Measurements from ENCODE around the gene CPB1.

CPB1 gene

DNA sequence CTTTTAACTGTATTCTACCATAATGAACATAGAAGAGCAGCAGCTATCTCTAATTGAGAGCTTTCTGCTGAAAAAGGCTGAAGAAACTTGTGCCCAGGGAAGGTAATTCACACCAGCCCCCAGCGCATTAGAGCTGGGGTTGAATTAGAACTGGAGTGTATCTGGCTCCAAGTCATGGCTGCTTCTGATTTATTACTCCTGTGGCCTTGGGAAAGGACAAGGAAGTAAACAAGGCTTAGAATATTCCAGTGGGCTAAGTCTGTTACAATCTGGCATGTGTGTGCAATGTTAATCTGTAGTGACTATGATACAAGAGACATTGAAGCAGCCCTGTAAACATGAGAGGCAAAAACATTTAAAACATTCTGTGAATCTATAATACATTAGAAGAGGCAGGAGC, 55.6 kb downstream of the CPB1 start:
- DNase-seq, result no peak

DNA sequence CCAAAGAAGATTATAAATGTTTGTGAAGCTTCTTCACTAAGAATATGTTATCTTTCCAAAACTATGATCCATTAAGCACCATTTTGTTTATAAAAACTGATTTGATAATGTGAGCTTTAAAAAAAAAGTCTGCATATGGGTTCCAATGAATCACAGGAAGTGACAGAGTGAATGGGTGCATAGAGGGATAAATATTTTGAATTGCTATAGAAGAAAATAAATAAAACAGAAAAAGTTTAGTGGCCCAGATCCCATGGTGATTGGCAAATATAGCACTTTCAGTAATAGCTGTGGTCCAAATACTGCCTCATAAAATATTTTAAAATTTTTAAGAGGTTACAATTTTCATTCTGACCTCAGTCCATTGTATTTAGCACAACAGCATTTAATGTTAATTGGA, 56.6 kb downstream of the CPB1 start:
- no peak for DNase-seq

DNA sequence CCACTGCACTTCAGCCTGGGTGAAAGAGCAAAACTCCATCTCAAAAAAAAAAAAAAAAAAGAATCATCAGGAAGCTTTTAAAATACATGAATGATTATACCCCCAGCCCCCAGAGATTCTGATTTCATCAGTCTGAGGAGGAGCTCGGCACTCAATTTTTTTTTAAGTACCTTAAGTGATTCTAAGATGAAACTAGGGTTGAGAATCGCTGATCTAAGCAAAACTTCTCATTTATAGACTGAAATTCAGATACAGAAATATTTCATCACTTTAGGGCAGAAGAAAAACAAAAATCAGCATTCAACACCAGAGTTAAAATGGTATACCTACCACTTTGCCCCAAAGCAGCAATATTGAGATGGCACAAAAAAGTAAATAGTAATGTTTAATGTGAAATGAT, 62.2 kb downstream of the CPB1 start:
- DNase-seq, result no peak

DNA sequence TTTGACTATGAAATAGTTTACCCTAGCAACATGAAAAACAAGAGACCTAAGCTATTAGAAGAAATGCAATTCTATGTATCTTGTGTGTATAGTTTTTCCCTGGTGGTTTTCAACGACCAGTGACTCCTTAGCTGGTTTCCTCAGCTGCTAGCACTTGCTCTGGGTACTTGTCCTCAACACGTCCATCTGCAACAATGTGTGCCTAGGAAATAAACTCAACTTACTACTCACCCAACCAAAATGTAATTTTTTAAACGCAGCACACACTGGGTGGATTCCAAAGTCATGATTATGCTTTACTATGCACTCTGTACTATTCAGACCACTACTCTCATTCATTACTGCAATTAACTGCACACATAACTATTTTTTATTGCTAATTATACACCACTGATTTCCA, 68.5 kb downstream of the CPB1 start:
- no peak for DNase-seq

DNA sequence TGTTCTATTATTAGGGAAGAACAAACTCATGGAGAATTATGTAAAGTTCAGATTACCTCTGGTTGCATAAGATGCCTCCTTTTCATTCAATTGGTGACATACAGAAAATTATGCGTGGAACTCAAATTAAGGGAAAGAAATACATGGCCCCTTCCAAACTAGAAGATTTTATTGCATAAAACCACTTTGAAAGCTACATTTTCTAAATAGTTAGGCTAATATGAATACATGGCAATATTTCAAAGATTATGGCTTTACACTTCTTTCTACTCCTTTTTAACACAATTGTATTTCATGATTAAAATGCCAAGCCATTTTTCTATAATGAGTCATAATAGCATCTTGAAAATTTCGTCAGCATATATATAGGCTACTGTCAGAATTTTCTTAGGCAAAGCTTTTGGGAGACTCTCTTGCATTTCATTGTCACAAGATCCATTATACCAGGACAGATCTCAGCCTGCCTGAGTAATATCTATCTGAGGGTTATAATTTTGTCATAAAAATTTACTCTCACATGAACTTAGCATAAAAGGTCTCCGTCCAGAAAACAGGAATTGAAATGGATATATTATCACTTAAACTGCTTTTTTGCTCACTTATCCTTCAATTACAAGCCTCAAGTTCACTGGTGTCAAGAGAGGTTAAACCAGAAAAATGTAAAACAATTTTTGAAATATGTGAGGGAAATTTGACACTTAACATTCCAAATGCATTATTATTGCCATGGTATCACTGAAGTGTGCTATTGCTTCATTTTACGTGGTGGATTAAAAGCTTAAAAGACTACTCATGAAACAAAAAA, 74.6 kb downstream of the CPB1 start:
- DNase-seq, result no peak

DNA sequence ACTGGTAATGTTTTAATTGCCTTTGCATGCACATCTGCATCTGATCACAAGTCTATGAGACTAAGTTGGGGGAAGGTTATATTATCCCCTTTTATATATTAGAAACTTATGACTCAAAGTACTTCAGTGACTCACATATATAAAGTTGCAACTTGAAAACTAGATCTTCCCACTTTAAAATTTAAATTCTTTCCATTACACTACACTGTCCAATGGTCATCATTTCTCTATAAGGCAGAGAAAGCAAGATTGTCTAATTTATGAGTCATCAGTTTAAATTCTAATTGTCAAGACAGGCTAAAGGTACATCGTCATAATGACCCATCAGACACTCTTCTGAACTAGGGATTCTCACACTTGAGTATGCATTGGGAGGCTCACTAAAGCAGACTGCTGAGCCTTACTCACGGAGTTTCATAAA, 75.4 kb downstream of the CPB1 start:
- DNase-seq, result no peak

GRCh38 chr3:148903941-148904340, 76.3 kb downstream of the CPB1 start:
- DNase-seq, result no peak

DNA sequence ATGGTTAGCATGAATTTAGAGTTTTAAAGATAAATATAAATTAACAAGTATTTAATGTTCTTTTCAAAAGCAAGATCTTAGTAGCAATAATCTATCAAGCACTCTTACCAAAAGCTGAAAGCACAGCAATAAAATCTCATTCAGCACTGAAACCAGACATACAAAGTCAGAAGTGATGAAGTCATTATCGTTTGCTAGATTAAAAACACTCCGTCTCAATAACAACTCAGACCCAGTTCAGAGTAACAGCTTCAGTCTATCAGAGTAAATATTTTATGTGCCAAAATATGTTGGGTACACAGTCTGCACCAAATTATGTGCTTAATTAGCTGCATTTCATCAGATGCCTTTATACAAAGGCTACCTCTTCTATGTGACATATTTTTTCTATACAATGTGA, 79.1 kb downstream of the CPB1 start:
- no peak for DNase-seq
